Panc1 (cell line): ENCODE results near the gene KCNN3. TPM values are rescaled to one million over a fixed set of nuclear protein-coding genes. Genes with fewer than 3 reads are reported as not detected.

Source experiments
- ATAC-seq: fragments of 200-7000 bp; cut with Tn5 transposase; 2 replicates; pipeline ENCODE4 v1.9.1; 2020; ENCODE audit warnings: mild to moderate bottlenecking, moderate library complexity
- BruUV-seq: library from RNA; stranded (reverse); fragments of 400-500 nt; replicated peaks from 2 replicates; lab custom pipeline; 2021; lab: Mats Ljungman, UMichigan
- CTCF ChIA-PET: fragments of 300-600 bp; sonication (Branson Sonifier 250); formaldehyde crosslinking; loops from one replicate; lab custom pipeline; 2022; ENCODE audit warnings: antibody characterized with exemption; lab: Charles Lee
- POLR2A ChIA-PET: fragments of 300-600 bp; sonication (Branson Sonifier 250); formaldehyde crosslinking; loops from one replicate; lab custom pipeline; 2022; ENCODE audit warnings: antibody characterized with exemption; lab: Charles Lee
- DNase-seq: peaks from one replicate; pipeline ENCODE4 v3.0.0-alpha.2; 2010; ENCODE audit warnings: low read depth, low spot score
- H3K27ac ChIP-seq: 2 replicates; pipeline ENCODE4 v1.5.1; 2011; ENCODE audit warnings: mild to moderate bottlenecking, low read length, inconsistent platforms
- H3K27me3 ChIP-seq: fragments of 200-500 bp; sonication (Bioruptor generic); 2 replicates; pipeline ENCODE4 v1.6.0; 2014; ENCODE audit warnings: low read length, inconsistent platforms; ENCODE audit not compliant: control insufficient read depth, insufficient read depth
- H3K36me3 ChIP-seq: fragments of 200-500 bp; sonication (Bioruptor generic); 2 replicates; pipeline ENCODE4 v1.5.1; 2014; ENCODE audit warnings: inconsistent platforms, mild to moderate bottlenecking, low read length, moderate library complexity; ENCODE audit not compliant: control insufficient read depth, insufficient read depth
- H3K4me1 ChIP-seq: 2 replicates; pipeline ENCODE4 v1.5.1; 2011; ENCODE audit warnings: inconsistent platforms, mild to moderate bottlenecking, low read length, moderate library complexity; ENCODE audit not compliant: control insufficient read depth, insufficient read depth
- H3K4me3 ChIP-seq, 2 experiments: 2 replicates each; pipeline ENCODE4 v1.5.1; 2011 to 2012; ENCODE audit warnings: low read depth in 2 of 2, low read length in 2 of 2, mild to moderate bottlenecking in 2 of 2, inconsistent platforms in 1 of 2, moderate library complexity in 1 of 2
- H3K9me3 ChIP-seq: fragments of 200-500 bp; sonication (Bioruptor generic); 2 replicates; pipeline ENCODE4 v1.5.1; 2014; ENCODE audit warnings: low read depth, mild to moderate bottlenecking, inconsistent platforms, low read length, moderate library complexity; ENCODE audit not compliant: control insufficient read depth, insufficient read depth
- POLR2AphosphoS5 ChIP-seq: IDR thresholded peaks from 2 replicates; pipeline ENCODE4 v1.6.1; 2012; ENCODE audit warnings: mild to moderate bottlenecking, low read depth, low read length, moderate library complexity
- SIN3A ChIP-seq: IDR thresholded peaks from 2 replicates; pipeline ENCODE4 v1.6.1; 2012; ENCODE audit warnings: low read depth, mild to moderate bottlenecking, low read length, moderate library complexity, borderline replicate concordance; ENCODE audit not compliant: insufficient read depth
- TCF7L2 ChIP-seq: IDR thresholded peaks from 2 replicates; pipeline ENCODE4 v1.6.1; 2011; ENCODE audit warnings: mild to moderate bottlenecking, low read depth, low read length, inconsistent platforms
- in situ Hi-C: cut with HindIII; loops from 2 replicates; pipeline ENCODE4 v1.10.0; 2016; ENCODE audit warnings: low sequenced_read_pairs, low pct_unique_long_range_greater_than_20kb
- intact Hi-C: fragments of 100-400 bp; cut with micrococcal nuclease; formaldehyde crosslinking; loops from one replicate; pipeline ENCODE4 v1.10.0; 2022; ENCODE audit not compliant: unreplicated experiment
- total RNA-seq: library from RNA; stranded (reverse); gene quantifications from one replicate; pipeline ENCODE4 v1.2.1, GENCODE V29; 2021; ENCODE audit not compliant: unreplicated experiment
- TF ChIP-seq, protein P1 (sequence below): fragments of 450-650 bp; IDR thresholded peaks from 2 replicates; pipeline ENCODE4 v1.5.1; 2017; ENCODE audit warnings: mild to moderate bottlenecking
- TF ChIP-seq, protein P2 (sequence below), 2 experiments: IDR thresholded peaks; 2 replicates each; pipeline ENCODE4 v1.6.1; 2011 to 2012; ENCODE audit warnings: low read depth in 2 of 2, control low read depth in 1 of 2, low read length in 1 of 2, mild to moderate bottlenecking in 1 of 2, moderate library complexity in 1 of 2; ENCODE audit not compliant: insufficient read depth in 1 of 2

Gene KCNN3
- total RNA-seq, 1 experiment from 2014 or later = 0.05 TPM

DNA sequence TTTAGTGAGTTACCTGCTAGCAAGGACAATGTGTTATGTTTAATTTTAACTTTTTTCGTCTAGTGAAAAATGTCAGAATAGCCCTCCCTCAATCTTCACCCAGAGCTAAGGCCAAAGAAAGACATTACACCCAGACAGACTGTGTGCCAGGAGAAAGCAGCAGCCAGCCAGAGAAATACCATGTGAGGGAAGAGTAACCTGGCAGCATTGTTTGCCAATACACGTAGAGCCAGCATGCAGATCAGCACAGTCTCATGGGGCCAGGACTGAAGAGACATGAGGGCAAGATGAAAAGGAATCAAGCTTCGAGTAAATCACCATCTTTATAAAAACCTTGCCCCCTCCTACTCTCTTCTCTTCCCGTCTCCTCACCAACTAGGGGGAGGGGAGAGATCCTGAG lies 173.6 kb downstream of the KCNN3 start:
- H3K9me3 ChIP-seq = no peaks in the 10 kb centered on the region
- TF ChIP-seq TCF7L2 = no peak
- BruUV-seq = no TSS peak
- no peaks in the 10 kb centered on the region for H3K36me3 ChIP-seq
- DNase-seq = no peak
- in situ Hi-C loops = no loop called here
- ChIA-PET POLR2A (no interaction called here), CTCF (no interaction called here)
- no peak overlapping the region for H3K27ac ChIP-seq
- H3K4me3 ChIP-seq = no peak overlapping the region
- H3K27me3 ChIP-seq = peaks cover 12% of the 10 kb centered on the region
- intact Hi-C loops = no loop called here
- ATAC-seq = no peak
- no peaks in the 10 kb centered on the region for H3K4me1 ChIP-seq

DNA sequence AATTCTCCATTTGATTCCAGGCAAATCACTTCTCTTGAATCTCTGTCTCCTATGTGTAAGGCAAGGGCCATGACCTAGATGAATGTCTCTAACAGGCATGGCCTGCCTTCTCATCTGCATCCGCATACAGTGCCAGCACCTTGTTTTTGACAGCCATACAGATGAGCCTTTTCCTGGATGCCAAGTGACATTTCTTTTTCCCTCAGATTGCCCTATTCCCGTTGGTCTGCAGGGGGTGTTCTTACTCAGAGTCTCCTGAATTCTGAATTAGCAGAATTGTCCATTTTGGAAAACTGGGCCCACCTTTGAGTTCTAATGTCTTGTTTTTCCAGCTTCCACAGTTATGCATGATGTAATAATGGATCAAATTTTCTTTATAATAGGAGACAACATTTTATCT lies 174.1 kb downstream of the KCNN3 start:
- in situ Hi-C loops (no loop called here), intact Hi-C loops (no loop called here)
- POLR2A ChIA-PET = no interaction called here
- no TSS peak for BruUV-seq
- H3K36me3 ChIP-seq = no peaks in the 10 kb centered on the region
- H3K4me3 ChIP-seq = no peak overlapping the region
- H3K4me1 ChIP-seq = no peaks in the 10 kb centered on the region
- TF ChIP-seq, protein P1, sequence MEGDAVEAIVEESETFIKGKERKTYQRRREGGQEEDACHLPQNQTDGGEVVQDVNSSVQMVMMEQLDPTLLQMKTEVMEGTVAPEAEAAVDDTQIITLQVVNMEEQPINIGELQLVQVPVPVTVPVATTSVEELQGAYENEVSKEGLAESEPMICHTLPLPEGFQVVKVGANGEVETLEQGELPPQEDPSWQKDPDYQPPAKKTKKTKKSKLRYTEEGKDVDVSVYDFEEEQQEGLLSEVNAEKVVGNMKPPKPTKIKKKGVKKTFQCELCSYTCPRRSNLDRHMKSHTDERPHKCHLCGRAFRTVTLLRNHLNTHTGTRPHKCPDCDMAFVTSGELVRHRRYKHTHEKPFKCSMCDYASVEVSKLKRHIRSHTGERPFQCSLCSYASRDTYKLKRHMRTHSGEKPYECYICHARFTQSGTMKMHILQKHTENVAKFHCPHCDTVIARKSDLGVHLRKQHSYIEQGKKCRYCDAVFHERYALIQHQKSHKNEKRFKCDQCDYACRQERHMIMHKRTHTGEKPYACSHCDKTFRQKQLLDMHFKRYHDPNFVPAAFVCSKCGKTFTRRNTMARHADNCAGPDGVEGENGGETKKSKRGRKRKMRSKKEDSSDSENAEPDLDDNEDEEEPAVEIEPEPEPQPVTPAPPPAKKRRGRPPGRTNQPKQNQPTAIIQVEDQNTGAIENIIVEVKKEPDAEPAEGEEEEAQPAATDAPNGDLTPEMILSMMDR = no peak; the same call in none of the 2 replicates
- TF ChIP-seq SIN3A = no peak
- TF ChIP-seq, protein P2, sequence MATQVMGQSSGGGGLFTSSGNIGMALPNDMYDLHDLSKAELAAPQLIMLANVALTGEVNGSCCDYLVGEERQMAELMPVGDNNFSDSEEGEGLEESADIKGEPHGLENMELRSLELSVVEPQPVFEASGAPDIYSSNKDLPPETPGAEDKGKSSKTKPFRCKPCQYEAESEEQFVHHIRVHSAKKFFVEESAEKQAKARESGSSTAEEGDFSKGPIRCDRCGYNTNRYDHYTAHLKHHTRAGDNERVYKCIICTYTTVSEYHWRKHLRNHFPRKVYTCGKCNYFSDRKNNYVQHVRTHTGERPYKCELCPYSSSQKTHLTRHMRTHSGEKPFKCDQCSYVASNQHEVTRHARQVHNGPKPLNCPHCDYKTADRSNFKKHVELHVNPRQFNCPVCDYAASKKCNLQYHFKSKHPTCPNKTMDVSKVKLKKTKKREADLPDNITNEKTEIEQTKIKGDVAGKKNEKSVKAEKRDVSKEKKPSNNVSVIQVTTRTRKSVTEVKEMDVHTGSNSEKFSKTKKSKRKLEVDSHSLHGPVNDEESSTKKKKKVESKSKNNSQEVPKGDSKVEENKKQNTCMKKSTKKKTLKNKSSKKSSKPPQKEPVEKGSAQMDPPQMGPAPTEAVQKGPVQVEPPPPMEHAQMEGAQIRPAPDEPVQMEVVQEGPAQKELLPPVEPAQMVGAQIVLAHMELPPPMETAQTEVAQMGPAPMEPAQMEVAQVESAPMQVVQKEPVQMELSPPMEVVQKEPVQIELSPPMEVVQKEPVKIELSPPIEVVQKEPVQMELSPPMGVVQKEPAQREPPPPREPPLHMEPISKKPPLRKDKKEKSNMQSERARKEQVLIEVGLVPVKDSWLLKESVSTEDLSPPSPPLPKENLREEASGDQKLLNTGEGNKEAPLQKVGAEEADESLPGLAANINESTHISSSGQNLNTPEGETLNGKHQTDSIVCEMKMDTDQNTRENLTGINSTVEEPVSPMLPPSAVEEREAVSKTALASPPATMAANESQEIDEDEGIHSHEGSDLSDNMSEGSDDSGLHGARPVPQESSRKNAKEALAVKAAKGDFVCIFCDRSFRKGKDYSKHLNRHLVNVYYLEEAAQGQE (IDR thresholded peaks at IDR 0.05; ENCODE audit: insufficient read depth in 1 of 2, low read depth in 2 of 2, low read length in 1 of 2) = no peak
- TF ChIP-seq TCF7L2 = no peak
- no peak for TF ChIP-seq POLR2AphosphoS5
- ATAC-seq = no peak
- no peak overlapping the region for H3K27ac ChIP-seq
- H3K27me3 ChIP-seq = peaks cover 12% of the 10 kb centered on the region
- H3K9me3 ChIP-seq = no peaks in the 10 kb centered on the region
- CTCF ChIA-PET = no interaction called here
- no peak for DNase-seq

DNA sequence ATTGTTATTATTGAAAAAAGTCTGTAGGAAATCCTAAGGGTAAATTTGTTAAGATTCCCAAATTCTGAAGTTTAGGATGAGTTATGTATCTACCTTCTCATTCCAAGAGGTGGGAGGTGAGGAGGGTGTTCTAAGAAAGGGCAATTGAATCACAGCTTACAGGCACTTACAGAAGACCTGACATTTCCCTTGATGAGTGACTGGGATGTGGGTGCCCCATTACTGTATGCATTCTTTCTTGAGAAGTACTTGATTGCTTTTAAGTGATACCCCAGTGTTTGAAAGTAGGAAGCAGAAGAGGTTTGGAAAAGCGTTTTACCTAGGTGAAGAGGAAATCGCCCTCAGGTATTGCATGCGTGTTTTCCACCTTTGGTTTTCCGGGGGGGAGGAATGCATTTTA lies 175.1 kb downstream of the KCNN3 start:
- Histone ChIP-seq H3K27me3 (peaks cover 12% of the 10 kb centered on the region), H3K9me3 (no peaks in the 10 kb centered on the region), H3K36me3 (no peaks in the 10 kb centered on the region), H3K4me3 (no peak overlapping the region), H3K4me1 (no peaks in the 10 kb centered on the region), H3K27ac (no peak overlapping the region)
- intact Hi-C loops (no loop called here), in situ Hi-C loops (no loop called here)
- BruUV-seq = no TSS peak
- ATAC-seq (no peak), DNase-seq (no peak)
- TF ChIP-seq POLR2AphosphoS5 (no peak), SIN3A (no peak), TCF7L2 (no peak)
- TF ChIP-seq, protein P2 (IDR thresholded peaks at IDR 0.05; ENCODE audit: insufficient read depth in 1 of 2, low read depth in 2 of 2, low read length in 1 of 2) = no peak
- TF ChIP-seq, protein P1 = no peak
- ChIA-PET POLR2A (no interaction called here), CTCF (no interaction called here)
